K562 (cell line): Measurements from ENCODE around the gene AP3B2.

Source experiments
- CTCF ChIP-seq, 3 experiments: IDR thresholded peaks in 2 of 3; conservative IDR thresholded peaks in 1 of 3; 2 replicates each; pipeline ENCODE4 v1.5.1; 2011 to 2012; ENCODE audit warnings: low read length in 3 of 3, mild to moderate bottlenecking in 3 of 3, control low read depth in 2 of 3, improper control_type of control experiment in 1 of 3, inconsistent platforms in 1 of 3, low read depth in 1 of 3, mixed read lengths in 1 of 3, moderate library complexity in 1 of 3; ENCODE audit not compliant: insufficient read depth in 2 of 3
- E2F6 ChIP-seq, 2 experiments: IDR thresholded peaks; 2 replicates each; pipeline ENCODE4 v1.6.1; 2011; ENCODE audit warnings: borderline replicate concordance in 1 of 2, control low read depth in 1 of 2, low read depth in 1 of 2, low read length in 1 of 2, mild to moderate bottlenecking in 1 of 2, mixed read lengths in 1 of 2, moderate library complexity in 1 of 2; ENCODE audit not compliant: insufficient read depth in 1 of 2, insufficient read length in 1 of 2, poor library complexity in 1 of 2, severe bottlenecking in 1 of 2; ENCODE audit errors: extremely low read depth in 1 of 2
- HCFC1 ChIP-seq: IDR thresholded peaks from 2 replicates; pipeline ENCODE4 v1.6.1; 2012; ENCODE audit warnings: low read depth, low read length, improper control_type of control experiment
- HDAC3 ChIP-seq: fragments of 450-650 bp; IDR thresholded peaks from 2 replicates; pipeline ENCODE4 v1.6.1; 2018; ENCODE audit warnings: borderline replicate concordance, mild to moderate bottlenecking, moderate library complexity; ENCODE audit not compliant: partially characterized antibody
- MLLT1 ChIP-seq, 2 experiments: fragments of 450-650 bp; IDR thresholded peaks; 2 replicates each; pipeline ENCODE4 v1.6.1; 2016
- PHF20 ChIP-seq: fragments of 450-650 bp; IDR thresholded peaks from 2 replicates; pipeline ENCODE4 v1.6.1; 2018; ENCODE audit not compliant: partially characterized antibody
- POU5F1 ChIP-seq: fragments of 150-350 bp; IDR thresholded peaks from 2 replicates; pipeline ENCODE4 v1.6.1; 2014; ENCODE audit warnings: borderline replicate concordance, low read length, low read depth, mild to moderate bottlenecking; ENCODE audit not compliant: partially characterized antibody
- SPI1 ChIP-seq: IDR thresholded peaks from 2 replicates; pipeline ENCODE4 v1.6.1; 2011; ENCODE audit warnings: low read depth, low read length, control low read depth, borderline replicate concordance
- SRF ChIP-seq, 2 experiments: fragments of 250-450, 450-650 bp in 1 of 2; sonication (Bioruptor Pico) in 1 of 2; sonication (generic) in 1 of 2; formaldehyde crosslinking; IDR thresholded peaks; 2 replicates each; pipeline versions ENCODE4 v1.5.0 to v1.5.1; 2020 to 2022; ENCODE audit warnings: mild to moderate bottlenecking in 1 of 2, missing genetic modification reagents in 1 of 2
- TBP ChIP-seq: optimal IDR thresholded peaks from 2 replicates; pipeline ENCODE3; 2011; ENCODE audit warnings: low read depth, low read length, improper control_type of control experiment
- TGIF2 ChIP-seq: sonication (generic); formaldehyde crosslinking; IDR thresholded peaks from 2 replicates; pipeline ENCODE4 v1.8.1; 2022; ENCODE audit warnings: mild to moderate bottlenecking, missing genetic modification reagents, moderate library complexity
- U2AF2 ChIP-seq: fragments of 200-400 bp; formaldehyde crosslinking; optimal IDR thresholded peaks from 2 replicates; pipeline ENCODE3; 2017; ENCODE audit warnings: low read depth, mild to moderate bottlenecking, low read length
- ZBED1 ChIP-seq: IDR thresholded peaks from 2 replicates; pipeline ENCODE4 v1.6.1; 2014
- ZNF232 ChIP-seq: sonication (generic); formaldehyde crosslinking; IDR thresholded peaks from 2 replicates; pipeline ENCODE4 v1.8.0; 2022; ENCODE audit warnings: mild to moderate bottlenecking, missing genetic modification reagents

- TF ChIP-seq POU5F1: no peak
- TF ChIP-seq HCFC1: no peak
- no peak for TF ChIP-seq TBP
- TF ChIP-seq SRF (CRISPR knock-in tag; IDR thresholded peaks at IDR 0.05): no peak
- no peak for TF ChIP-seq ZBED1
- TF ChIP-seq E2F6 (IDR thresholded peaks at IDR 0.05; ENCODE audit: borderline replicate concordance in 1 of 2, extremely low read depth in 1 of 2, insufficient read depth in 1 of 2, insufficient read length in 1 of 2, low read depth in 1 of 2, low read length in 1 of 2, poor library complexity in 1 of 2, severe bottlenecking in 1 of 2): no peak
- TF ChIP-seq MLLT1 (IDR thresholded peaks at IDR 0.05): no peak
- TF ChIP-seq TGIF2: no peak
- no peak for TF ChIP-seq PHF20
- no peak for TF ChIP-seq U2AF2
- no peak for TF ChIP-seq HDAC3
- TF ChIP-seq CTCF (IDR thresholded peaks at IDR 0.05 in 2 of 3, conservative IDR thresholded peaks at IDR 0.05 in 1 of 3; ENCODE audit: insufficient read depth in 2 of 3, low read depth in 1 of 3, low read length in 3 of 3): no peak
- TF ChIP-seq SPI1: no peak
- TF ChIP-seq ZNF232: no peak
These were observed 28.3 kb downstream of the AP3B2 start for GRCh38 chr15:82681371-82681770.
